SK-N-SH treated with all-trans-retinoic acid at 6 μM for 48 hours (cell line): ENCODE measurements around the gene MICA.

ENCODE experiments used
- ARNTL ChIP-seq: fragments of 450-650 bp; formaldehyde crosslinking; IDR thresholded peaks from 2 replicates; pipeline ENCODE4 v1.5.0; 2020; ENCODE audit warnings: low read depth, mild to moderate bottlenecking, moderate library complexity, borderline replicate concordance
- ISL1 ChIP-seq: fragments of 250-450 bp; sonication (Bioruptor Pico); IDR thresholded peaks from 2 replicates; pipeline ENCODE4 v2.1.2; 2022; ENCODE audit warnings: mild to moderate bottlenecking, moderate library complexity
- PATZ1 ChIP-seq: fragments of 250-450 bp; sonication (Bioruptor Pico); IDR thresholded peaks from 2 replicates; pipeline ENCODE4 v1.8.0; 2020; ENCODE audit warnings: mild to moderate bottlenecking, moderate library complexity, borderline replicate concordance
- POU6F1 ChIP-seq: fragments of 250-450 bp; sonication (Bioruptor Pico); IDR thresholded peaks from 2 replicates; pipeline ENCODE4 v1.8.0; 2021; ENCODE audit warnings: low read depth, mild to moderate bottlenecking, moderate library complexity, borderline replicate concordance
- PPARA ChIP-seq: fragments of 250-450 bp; sonication (Bioruptor Pico); IDR thresholded peaks from 2 replicates; pipeline ENCODE4 v1.5.0; 2020; ENCODE audit warnings: mild to moderate bottlenecking, borderline replicate concordance
- RARB ChIP-seq: fragments of 250-450 bp; sonication (Bioruptor Pico); IDR thresholded peaks from 2 replicates; pipeline ENCODE4 v1.8.0; 2021; ENCODE audit warnings: mild to moderate bottlenecking, moderate library complexity
- SNAI2 ChIP-seq: fragments of 250-450 bp; sonication (Bioruptor Pico); IDR thresholded peaks from 2 replicates; pipeline ENCODE4 v1.5.0; 2020; ENCODE audit warnings: mild to moderate bottlenecking, moderate library complexity
- TOX ChIP-seq: fragments of 250-450 bp; sonication (Bioruptor Pico); IDR thresholded peaks from 2 replicates; pipeline ENCODE4 v1.8.0; 2021; ENCODE audit warnings: mild to moderate bottlenecking, moderate library complexity, borderline replicate concordance
- ZC3H10 ChIP-seq: fragments of 250-450 bp; sonication (Bioruptor Pico); IDR thresholded peaks from 2 replicates; pipeline ENCODE4 v1.5.1; 2021; ENCODE audit warnings: mild to moderate bottlenecking, moderate library complexity
- ZFP3 ChIP-seq: fragments of 250-450 bp; sonication (Bioruptor Pico); IDR thresholded peaks from 2 replicates; pipeline ENCODE4 v1.5.0; 2020; ENCODE audit warnings: mild to moderate bottlenecking, moderate library complexity

- TF ChIP-seq ZC3H10 (CRISPR knock-in tag) (no peak), TOX (no peak), SNAI2 (CRISPR knock-in tag) (no peak), ZFP3 (no peak), RARB (CRISPR knock-in tag) (no peak), ARNTL (CRISPR knock-in tag) (no peak), POU6F1 (CRISPR knock-in tag) (no peak), PPARA (CRISPR knock-in tag) (no peak), ISL1 (CRISPR knock-in tag) (no peak), PATZ1 (CRISPR knock-in tag) (no peak)
These were observed 9.0 kb upstream of the MICA start for GRCh38 chr6:31394381-31394780.
